ENCODE data around the gene USP43.

DNA sequence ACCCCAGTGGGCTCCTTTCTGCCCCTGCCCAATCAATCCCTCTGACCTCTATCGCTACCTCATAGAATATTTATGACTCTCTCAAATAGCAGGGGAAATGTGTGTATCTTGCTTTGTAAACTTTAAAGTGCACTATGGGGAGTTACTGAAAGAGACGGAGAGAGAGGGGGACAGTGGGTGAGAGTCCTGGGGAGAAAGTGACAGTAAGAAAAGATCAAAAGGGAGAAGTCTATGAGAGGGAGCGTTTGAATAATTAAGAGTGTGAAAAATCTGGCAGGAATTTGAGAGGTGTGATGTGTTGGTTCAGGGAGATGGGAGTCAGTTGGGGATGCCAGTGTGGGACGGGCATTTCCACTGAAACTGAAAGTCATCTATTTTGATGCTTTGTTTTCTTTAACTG, 32.6 kb downstream of the USP43 start:
- TF ChIP-seq GABPA (IDR thresholded peaks at IDR 0.05; ENCODE audit: low read depth) (no peak), POLR2AphosphoS5 (IDR thresholded peaks at IDR 0.05; ENCODE audit: low read depth, low read length) (no peak), MXI1 (IDR thresholded peaks at IDR 0.05; ENCODE audit: low read depth, low read length) (no peak), YY1 (IDR thresholded peaks at IDR 0.05; ENCODE audit: low read depth) (no peak), EZH2phosphoT487 (IDR thresholded peaks at IDR 0.05; ENCODE audit: borderline replicate concordance, low read depth) (no peak), TCF12 (IDR thresholded peaks at IDR 0.05) (no peak)
- TF ChIP-seq, protein P1, sequence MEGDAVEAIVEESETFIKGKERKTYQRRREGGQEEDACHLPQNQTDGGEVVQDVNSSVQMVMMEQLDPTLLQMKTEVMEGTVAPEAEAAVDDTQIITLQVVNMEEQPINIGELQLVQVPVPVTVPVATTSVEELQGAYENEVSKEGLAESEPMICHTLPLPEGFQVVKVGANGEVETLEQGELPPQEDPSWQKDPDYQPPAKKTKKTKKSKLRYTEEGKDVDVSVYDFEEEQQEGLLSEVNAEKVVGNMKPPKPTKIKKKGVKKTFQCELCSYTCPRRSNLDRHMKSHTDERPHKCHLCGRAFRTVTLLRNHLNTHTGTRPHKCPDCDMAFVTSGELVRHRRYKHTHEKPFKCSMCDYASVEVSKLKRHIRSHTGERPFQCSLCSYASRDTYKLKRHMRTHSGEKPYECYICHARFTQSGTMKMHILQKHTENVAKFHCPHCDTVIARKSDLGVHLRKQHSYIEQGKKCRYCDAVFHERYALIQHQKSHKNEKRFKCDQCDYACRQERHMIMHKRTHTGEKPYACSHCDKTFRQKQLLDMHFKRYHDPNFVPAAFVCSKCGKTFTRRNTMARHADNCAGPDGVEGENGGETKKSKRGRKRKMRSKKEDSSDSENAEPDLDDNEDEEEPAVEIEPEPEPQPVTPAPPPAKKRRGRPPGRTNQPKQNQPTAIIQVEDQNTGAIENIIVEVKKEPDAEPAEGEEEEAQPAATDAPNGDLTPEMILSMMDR (IDR thresholded peaks at IDR 0.05): no peak
- TF ChIP-seq, protein P2, sequence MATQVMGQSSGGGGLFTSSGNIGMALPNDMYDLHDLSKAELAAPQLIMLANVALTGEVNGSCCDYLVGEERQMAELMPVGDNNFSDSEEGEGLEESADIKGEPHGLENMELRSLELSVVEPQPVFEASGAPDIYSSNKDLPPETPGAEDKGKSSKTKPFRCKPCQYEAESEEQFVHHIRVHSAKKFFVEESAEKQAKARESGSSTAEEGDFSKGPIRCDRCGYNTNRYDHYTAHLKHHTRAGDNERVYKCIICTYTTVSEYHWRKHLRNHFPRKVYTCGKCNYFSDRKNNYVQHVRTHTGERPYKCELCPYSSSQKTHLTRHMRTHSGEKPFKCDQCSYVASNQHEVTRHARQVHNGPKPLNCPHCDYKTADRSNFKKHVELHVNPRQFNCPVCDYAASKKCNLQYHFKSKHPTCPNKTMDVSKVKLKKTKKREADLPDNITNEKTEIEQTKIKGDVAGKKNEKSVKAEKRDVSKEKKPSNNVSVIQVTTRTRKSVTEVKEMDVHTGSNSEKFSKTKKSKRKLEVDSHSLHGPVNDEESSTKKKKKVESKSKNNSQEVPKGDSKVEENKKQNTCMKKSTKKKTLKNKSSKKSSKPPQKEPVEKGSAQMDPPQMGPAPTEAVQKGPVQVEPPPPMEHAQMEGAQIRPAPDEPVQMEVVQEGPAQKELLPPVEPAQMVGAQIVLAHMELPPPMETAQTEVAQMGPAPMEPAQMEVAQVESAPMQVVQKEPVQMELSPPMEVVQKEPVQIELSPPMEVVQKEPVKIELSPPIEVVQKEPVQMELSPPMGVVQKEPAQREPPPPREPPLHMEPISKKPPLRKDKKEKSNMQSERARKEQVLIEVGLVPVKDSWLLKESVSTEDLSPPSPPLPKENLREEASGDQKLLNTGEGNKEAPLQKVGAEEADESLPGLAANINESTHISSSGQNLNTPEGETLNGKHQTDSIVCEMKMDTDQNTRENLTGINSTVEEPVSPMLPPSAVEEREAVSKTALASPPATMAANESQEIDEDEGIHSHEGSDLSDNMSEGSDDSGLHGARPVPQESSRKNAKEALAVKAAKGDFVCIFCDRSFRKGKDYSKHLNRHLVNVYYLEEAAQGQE (IDR thresholded peaks at IDR 0.05; ENCODE audit: low read depth, low read length): no peak
- TF ChIP-seq, protein P3, sequence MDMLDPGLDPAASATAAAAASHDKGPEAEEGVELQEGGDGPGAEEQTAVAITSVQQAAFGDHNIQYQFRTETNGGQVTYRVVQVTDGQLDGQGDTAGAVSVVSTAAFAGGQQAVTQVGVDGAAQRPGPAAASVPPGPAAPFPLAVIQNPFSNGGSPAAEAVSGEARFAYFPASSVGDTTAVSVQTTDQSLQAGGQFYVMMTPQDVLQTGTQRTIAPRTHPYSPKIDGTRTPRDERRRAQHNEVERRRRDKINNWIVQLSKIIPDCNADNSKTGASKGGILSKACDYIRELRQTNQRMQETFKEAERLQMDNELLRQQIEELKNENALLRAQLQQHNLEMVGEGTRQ (IDR thresholded peaks at IDR 0.05; ENCODE audit: borderline replicate concordance, low read depth, low read length): no peak
- TF ChIP-seq, protein P4, sequence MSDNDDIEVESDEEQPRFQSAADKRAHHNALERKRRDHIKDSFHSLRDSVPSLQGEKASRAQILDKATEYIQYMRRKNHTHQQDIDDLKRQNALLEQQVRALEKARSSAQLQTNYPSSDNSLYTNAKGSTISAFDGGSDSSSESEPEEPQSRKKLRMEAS (IDR thresholded peaks at IDR 0.05; ENCODE audit: low read depth): no peak
- TF ChIP-seq, protein P5, sequence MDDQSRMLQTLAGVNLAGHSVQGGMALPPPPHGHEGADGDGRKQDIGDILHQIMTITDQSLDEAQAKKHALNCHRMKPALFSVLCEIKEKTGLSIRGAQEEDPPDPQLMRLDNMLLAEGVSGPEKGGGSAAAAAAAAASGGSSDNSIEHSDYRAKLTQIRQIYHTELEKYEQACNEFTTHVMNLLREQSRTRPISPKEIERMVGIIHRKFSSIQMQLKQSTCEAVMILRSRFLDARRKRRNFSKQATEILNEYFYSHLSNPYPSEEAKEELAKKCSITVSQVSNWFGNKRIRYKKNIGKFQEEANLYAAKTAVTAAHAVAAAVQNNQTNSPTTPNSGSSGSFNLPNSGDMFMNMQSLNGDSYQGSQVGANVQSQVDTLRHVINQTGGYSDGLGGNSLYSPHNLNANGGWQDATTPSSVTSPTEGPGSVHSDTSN (IDR thresholded peaks at IDR 0.05): no peak
